Gastrocnemius medialis (tissue), 4 donors: Measurements from ENCODE around the gene UFD1.

Source experiments
- POLR2A ChIP-seq, 2 donors: fragments of 450-650 bp; IDR thresholded peaks; one replicate each; pipeline ENCODE4 v1.6.1; 2017; ENCODE audit warnings: antibody characterized with exemption in 2 of 2, mild to moderate bottlenecking in 2 of 2, moderate library complexity in 2 of 2
- TF ChIP-seq, protein P1 (sequence below), 5 experiments: fragments of 450-650 bp in 3 of 5; fragments of 200-600 bp in 2 of 5; sonication (generic) in 2 of 5; IDR thresholded peaks in 4 of 5; conservative IDR thresholded peaks in 1 of 5; 1 replicate in 4 of 5; 2 replicates in 1 of 5; pipeline ENCODE4 v1.5.1; 2016 to 2019; ENCODE audit warnings: antibody characterized with exemption in 5 of 5, mild to moderate bottlenecking in 3 of 5, moderate library complexity in 3 of 5

DNA sequence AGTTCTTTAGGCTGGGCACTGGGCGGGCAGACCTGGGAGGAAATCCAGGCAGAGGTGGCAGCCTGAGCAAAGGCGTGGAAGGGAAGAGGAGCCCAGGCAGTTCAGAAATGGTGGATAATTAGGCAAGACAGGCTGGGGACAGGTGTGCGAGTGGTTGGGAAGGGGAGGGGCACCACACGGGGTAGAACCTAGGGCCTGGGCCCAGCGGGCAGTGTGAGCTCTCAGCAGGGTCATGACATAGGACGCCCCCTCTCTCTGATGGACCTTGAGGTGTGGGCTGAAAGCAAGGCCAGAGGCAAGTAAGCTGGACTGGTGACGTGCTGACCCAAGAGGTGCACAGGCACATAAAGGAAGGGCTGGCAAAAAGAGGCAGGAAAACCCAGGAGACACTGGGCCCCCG is 6.8 kb downstream of the UFD1 start:
- TF ChIP-seq, protein P1, sequence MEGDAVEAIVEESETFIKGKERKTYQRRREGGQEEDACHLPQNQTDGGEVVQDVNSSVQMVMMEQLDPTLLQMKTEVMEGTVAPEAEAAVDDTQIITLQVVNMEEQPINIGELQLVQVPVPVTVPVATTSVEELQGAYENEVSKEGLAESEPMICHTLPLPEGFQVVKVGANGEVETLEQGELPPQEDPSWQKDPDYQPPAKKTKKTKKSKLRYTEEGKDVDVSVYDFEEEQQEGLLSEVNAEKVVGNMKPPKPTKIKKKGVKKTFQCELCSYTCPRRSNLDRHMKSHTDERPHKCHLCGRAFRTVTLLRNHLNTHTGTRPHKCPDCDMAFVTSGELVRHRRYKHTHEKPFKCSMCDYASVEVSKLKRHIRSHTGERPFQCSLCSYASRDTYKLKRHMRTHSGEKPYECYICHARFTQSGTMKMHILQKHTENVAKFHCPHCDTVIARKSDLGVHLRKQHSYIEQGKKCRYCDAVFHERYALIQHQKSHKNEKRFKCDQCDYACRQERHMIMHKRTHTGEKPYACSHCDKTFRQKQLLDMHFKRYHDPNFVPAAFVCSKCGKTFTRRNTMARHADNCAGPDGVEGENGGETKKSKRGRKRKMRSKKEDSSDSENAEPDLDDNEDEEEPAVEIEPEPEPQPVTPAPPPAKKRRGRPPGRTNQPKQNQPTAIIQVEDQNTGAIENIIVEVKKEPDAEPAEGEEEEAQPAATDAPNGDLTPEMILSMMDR (IDR thresholded peaks at IDR 0.05 in 4 of 5, conservative IDR thresholded peaks at IDR 0.05 in 1 of 5): no peak
- no peak for TF ChIP-seq POLR2A (IDR thresholded peaks at IDR 0.05)
